ENCODE measurements around the gene RAPGEF5.

GRCh38 chr7:22343612-22344011 lies 13.3 kb downstream of the RAPGEF5 start:
- TF ChIP-seq CTCF (IDR thresholded peaks at IDR 0.05 in 4 of 5, conservative IDR thresholded peaks at IDR 0.05 in 1 of 5) (no peak), POLR2A (IDR thresholded peaks at IDR 0.05) (no peak)

Measured in gastrocnemius medialis (tissue), 4 donors.